SU-DHL-6 (cell line): Measurements from ENCODE around the gene ACVR2A.

Experiments
- EZH2phosphoT487 ChIP-seq: fragments of 200-600 bp; sonication (generic), shearing (Covaris generic); conservative IDR thresholded peaks from 2 replicates; pipeline ENCODE4 v1.6.1; 2018; ENCODE audit warnings: mild to moderate bottlenecking, antibody characterized with exemption, low read length, moderate library complexity, mixed read lengths
- TF ChIP-seq, protein P1 (sequence below): fragments of 200-600 bp; sonication (generic); IDR thresholded peaks from one replicate; pipeline ENCODE4 v1.5.1; 2017; ENCODE audit warnings: antibody characterized with exemption, mild to moderate bottlenecking, low read length, moderate library complexity; ENCODE audit not compliant: insufficient read depth, poor library complexity, severe bottlenecking

DNA sequence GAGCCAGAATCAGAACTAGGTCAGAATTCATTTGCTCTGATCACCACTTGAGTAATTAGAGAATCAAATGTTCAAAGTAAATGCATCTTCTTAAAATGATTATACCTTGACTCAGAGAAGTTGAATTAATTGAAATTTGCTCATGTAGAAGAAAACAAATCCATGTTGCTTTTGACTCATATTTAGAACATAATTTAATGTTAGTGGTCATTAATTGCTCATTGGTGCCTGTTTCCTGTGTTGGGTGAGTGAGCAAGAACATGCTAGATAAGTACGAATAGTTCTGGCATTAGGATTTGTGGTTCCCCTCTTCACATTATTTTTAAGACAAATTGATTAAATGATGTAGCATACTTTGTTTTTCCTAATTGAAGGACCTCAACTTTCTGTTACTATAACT lies 19.0 kb downstream of the ACVR2A start:
- TF ChIP-seq, protein P1, sequence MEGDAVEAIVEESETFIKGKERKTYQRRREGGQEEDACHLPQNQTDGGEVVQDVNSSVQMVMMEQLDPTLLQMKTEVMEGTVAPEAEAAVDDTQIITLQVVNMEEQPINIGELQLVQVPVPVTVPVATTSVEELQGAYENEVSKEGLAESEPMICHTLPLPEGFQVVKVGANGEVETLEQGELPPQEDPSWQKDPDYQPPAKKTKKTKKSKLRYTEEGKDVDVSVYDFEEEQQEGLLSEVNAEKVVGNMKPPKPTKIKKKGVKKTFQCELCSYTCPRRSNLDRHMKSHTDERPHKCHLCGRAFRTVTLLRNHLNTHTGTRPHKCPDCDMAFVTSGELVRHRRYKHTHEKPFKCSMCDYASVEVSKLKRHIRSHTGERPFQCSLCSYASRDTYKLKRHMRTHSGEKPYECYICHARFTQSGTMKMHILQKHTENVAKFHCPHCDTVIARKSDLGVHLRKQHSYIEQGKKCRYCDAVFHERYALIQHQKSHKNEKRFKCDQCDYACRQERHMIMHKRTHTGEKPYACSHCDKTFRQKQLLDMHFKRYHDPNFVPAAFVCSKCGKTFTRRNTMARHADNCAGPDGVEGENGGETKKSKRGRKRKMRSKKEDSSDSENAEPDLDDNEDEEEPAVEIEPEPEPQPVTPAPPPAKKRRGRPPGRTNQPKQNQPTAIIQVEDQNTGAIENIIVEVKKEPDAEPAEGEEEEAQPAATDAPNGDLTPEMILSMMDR: no peak
- no peak for TF ChIP-seq EZH2phosphoT487
